Measurements from ENCODE around the gene TUT1. TPM values are rescaled to one million over a fixed set of nuclear protein-coding genes. Genes with fewer than 3 reads are reported as not detected.
"Not testable (repeated sequence)": the region's sequence is repeated elsewhere in the genome, so short reads cannot be mapped to it uniquely, and the experiment has no call there.

TUT1 gene
- total and polyA plus RNA-seq, 8 donors: 12.0 to 33.4 (median 15.8) TPM

GRCh38 chr11:62569611-62570010 is 21.7 kb downstream of the TUT1 start:
- WGBS, 2 donors: 80 to 81% methylated on average over 1 of the region's 1 CpG
- FAIRE-seq (no peak), ATAC-seq (no peak), DNase-seq (no peak)
- TF ChIP-seq CTCF (IDR thresholded peaks at IDR 0.05): no peak
- H3K36me3 ChIP-seq: peaks cover 7 to 52% (median 20%) of the 10 kb centered on the region in 3 donors
- H3K4me3 ChIP-seq: no peak overlapping the region
- H3K4me1 ChIP-seq: peaks cover 6 to 13% (median 8%) of the 10 kb centered on the region in 3 donors
- intact Hi-C loops (cut with DNase I): no loop called here
- H3K27me3 ChIP-seq: no peaks in the 10 kb centered on the region
- H3K9me3 ChIP-seq: no peaks in the 10 kb centered on the region
- no peak overlapping the region for H3K27ac ChIP-seq

- Histone ChIP-seq H3K9me3 (no peaks in the 10 kb centered on the region), H3K27ac (no peak overlapping the region), H3K4me1 (peaks cover under 1 to 7% (median 3%) of the 10 kb centered on the region in 3 donors), H3K27me3 (no peaks in the 10 kb centered on the region), H3K4me3 (no peak overlapping the region), H3K36me3 (peaks cover 7 to 67% (median 27%) of the 10 kb centered on the region in 3 donors)
- intact Hi-C loops (cut with DNase I): no loop called here
- TF ChIP-seq CTCF (IDR thresholded peaks at IDR 0.05): no peak
- 77 to 84% methylated on average over 8 of the region's 8 CpGs for WGBS, 2 donors
- peak in 1 of 6 donors; percentile 26 for DNase-seq
- FAIRE-seq: no peak
- no peak for ATAC-seq
These were observed 24.2 kb downstream of the TUT1 start for GRCh38 chr11:62567018-62567633.

GRCh38 chr11:62566247-62566646 is 25.1 kb downstream of the TUT1 start:
- no peak for TF ChIP-seq CTCF (IDR thresholded peaks at IDR 0.05)
- no peak for DNase-seq
- intact Hi-C loops (cut with DNase I): no loop called here
- H3K9me3 ChIP-seq: no peaks in the 10 kb centered on the region
- H3K27ac ChIP-seq: no peak overlapping the region
- peaks cover 7 to 60% (median 29%) of the 10 kb centered on the region in 3 donors for H3K36me3 ChIP-seq
- H3K4me3 ChIP-seq: no peak overlapping the region
- H3K27me3 ChIP-seq: no peaks in the 10 kb centered on the region
- no peaks in the 10 kb centered on the region for H3K4me1 ChIP-seq
- FAIRE-seq: no peak
- no peak for ATAC-seq
- 88 to 92% methylated on average over 8 of the region's 8 CpGs for WGBS, 2 donors

GRCh38 chr11:62565100-62565802 is 26.1 kb downstream of the TUT1 start:
- Histone ChIP-seq H3K9me3 (no peaks in the 10 kb centered on the region), H3K36me3 (peaks cover 7 to 51% (median 29%) of the 10 kb centered on the region in 3 donors), H3K27me3 (no peaks in the 10 kb centered on the region), H3K4me1 (peaks cover 0 to 4% (median 3%) of the 10 kb centered on the region in 3 donors), H3K4me3 (no peak overlapping the region), H3K27ac (no peak overlapping the region)
- TF ChIP-seq CTCF (IDR thresholded peaks at IDR 0.05): no peak
- no peak for ATAC-seq
- no peak for DNase-seq
- 62 to 69% methylated on average over 5 of the region's 5 CpGs for WGBS, 2 donors
- FAIRE-seq: no peak
- intact Hi-C loops (cut with DNase I): no loop called here

- not testable (repeated sequence) for H3K4me1 ChIP-seq, FAIRE-seq, H3K27me3 ChIP-seq
These were observed 29.6 kb downstream of the TUT1 start for GRCh38 chr11:62561677-62562230.

More at GRCh38 chr11:62561677-62562230, 29.6 kb downstream of the TUT1 start:
- H3K4me3 ChIP-seq, ATAC-seq, H3K9me3 ChIP-seq, H3K27ac ChIP-seq, DNase-seq: not testable (repeated sequence)
- WGBS, 2 donors: 52 to 68% methylated on average over 3 of the region's 3 CpGs
- intact Hi-C loops (cut with DNase I): loop anchor here in 1 of 3 donors (5.0 kb wide), 1 partner anchor 139 kb away; no protein-coding TSS in a partner anchor
- H3K36me3 ChIP-seq: peaks cover 0 to 47% (median 29%) of the 10 kb centered on the region in 3 donors
